Immature natural killer cell (primary cell): ENCODE data around the gene CHD9. TPM values are rescaled to one million over a fixed set of nuclear protein-coding genes. Genes with fewer than 3 reads are reported as not detected.

Experiments
- DNase-seq, 3 donors: peaks; one replicate each; pipeline ENCODE4 v3.0.0; 2022; ENCODE audit warnings: mixed read lengths in 1 of 3
- H3K27ac Mint-ChIP-seq, 6 donors: one replicate each; pipeline ENCODE4 v1.8.0; 2020; ENCODE audit warnings: mixed read lengths in 6 of 6, mild to moderate bottlenecking in 5 of 6, inconsistent platforms in 4 of 6, moderate library complexity in 3 of 6
- H3K27me3 Mint-ChIP-seq, 3 donors: one replicate each; pipeline ENCODE4 v1.8.0; 2020 to 2021; ENCODE audit warnings: low read depth in 3 of 3, mild to moderate bottlenecking in 3 of 3, mixed read lengths in 3 of 3, moderate library complexity in 3 of 3, inconsistent platforms in 1 of 3
- H3K36me3 Mint-ChIP-seq, 3 donors: one replicate each; pipeline ENCODE4 v1.8.0; 2020; ENCODE audit warnings: mixed read lengths in 3 of 3, inconsistent platforms in 2 of 3, mild to moderate bottlenecking in 2 of 3
- H3K4me1 Mint-ChIP-seq, 2 donors: one replicate each; pipeline ENCODE4 v1.8.0; 2020; ENCODE audit warnings: inconsistent platforms in 2 of 2, mild to moderate bottlenecking in 2 of 2, mixed read lengths in 2 of 2, moderate library complexity in 1 of 2
- H3K4me3 Mint-ChIP-seq, 5 donors: one replicate each; pipeline ENCODE4 v1.8.0; 2020; ENCODE audit warnings: mild to moderate bottlenecking in 5 of 5, mixed read lengths in 5 of 5, inconsistent platforms in 3 of 5, moderate library complexity in 3 of 5
- H3K9me3 Mint-ChIP-seq, 6 donors: one replicate each; pipeline ENCODE4 v1.8.0; 2020; ENCODE audit warnings: mild to moderate bottlenecking in 6 of 6, mixed read lengths in 6 of 6, inconsistent platforms in 4 of 6, moderate library complexity in 3 of 6
- polyA plus RNA-seq, 3 donors: library from polyadenylated mRNA; unstranded; fragments of 300-500 nt; fragmentation: Illumina TruSeq; gene quantifications; one replicate each; pipeline ENCODE4 v1.2.3, GENCODE V29; 2021

CHD9 gene
- polyA plus RNA-seq, 3 donors from 2014 or later: 47.1 to 68.6 (median 48.5) TPM

DNA sequence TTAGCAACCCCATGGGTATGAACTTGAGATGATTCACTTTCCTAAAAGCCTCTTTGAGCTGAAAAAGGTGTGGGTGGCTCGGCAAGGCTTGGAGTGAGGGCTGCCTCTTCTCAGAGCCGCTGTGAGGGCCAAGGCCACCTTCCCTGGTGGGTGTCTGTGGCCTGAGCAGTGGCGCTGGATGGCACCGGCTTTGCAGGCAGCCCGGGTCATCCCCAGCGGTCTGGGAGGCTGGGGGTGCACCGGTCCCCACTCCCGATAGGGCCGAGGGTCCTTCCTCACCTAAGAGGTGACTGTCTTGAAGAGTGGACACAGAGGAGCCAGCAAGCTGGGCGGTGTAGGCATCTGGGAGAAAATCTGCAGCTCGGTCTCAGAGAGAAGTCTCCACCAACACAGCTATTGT lies 300.3 kb downstream of the CHD9 start:
- no peak overlapping the region for H3K4me3 Mint-ChIP-seq
- H3K27ac Mint-ChIP-seq: peak overlapping the region in 1 of 6 donors; percentile 53
- no peaks in the 10 kb centered on the region for H3K9me3 Mint-ChIP-seq

GRCh38 chr16:53356478-53357207 lies 301.9 kb downstream of the CHD9 start:
- Mint-ChIP-seq H3K36me3 (no peaks in the 10 kb centered on the region), H3K4me3 (no peak overlapping the region), H3K27me3 (peaks cover 2 to 30% (median 5%) of the 10 kb centered on the region in 3 donors), H3K9me3 (no peaks in the 10 kb centered on the region), H3K27ac (no peak overlapping the region), H3K4me1 (no peaks in the 10 kb centered on the region)
- DNase-seq: no peak

More for the DNA sequence above, 300.3 kb downstream of the CHD9 start:
- H3K4me1 Mint-ChIP-seq: no peaks in the 10 kb centered on the region
- peaks cover 0 to 28% (median 3%) of the 10 kb centered on the region in 3 donors for H3K27me3 Mint-ChIP-seq
- DNase-seq: no peak
- no peaks in the 10 kb centered on the region for H3K36me3 Mint-ChIP-seq

DNA sequence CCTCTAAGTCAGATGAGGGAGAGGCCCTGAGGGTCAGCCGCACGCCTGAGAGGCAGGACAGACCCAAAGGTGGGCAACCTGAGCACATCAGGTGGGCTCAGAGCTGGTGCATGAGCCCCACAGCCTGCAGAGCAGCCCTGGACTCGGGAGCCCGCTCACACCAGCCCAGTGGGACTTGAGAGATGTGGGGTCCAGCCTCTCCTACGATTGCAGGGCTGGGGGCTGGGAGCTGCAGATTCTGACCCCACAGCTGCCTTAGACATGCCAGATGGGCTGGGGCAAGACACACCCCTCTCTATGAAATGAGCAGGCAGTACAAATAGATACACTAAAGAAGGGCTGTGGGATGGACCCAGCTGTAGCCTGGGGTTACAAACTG lies 302.4 kb downstream of the CHD9 start:
- peaks cover 5 to 27% (median 5%) of the 10 kb centered on the region in 3 donors for H3K27me3 Mint-ChIP-seq
- H3K36me3 Mint-ChIP-seq: no peaks in the 10 kb centered on the region
- H3K27ac Mint-ChIP-seq: no peak overlapping the region
- H3K4me3 Mint-ChIP-seq: no peak overlapping the region
- H3K4me1 Mint-ChIP-seq: no peaks in the 10 kb centered on the region
- no peaks in the 10 kb centered on the region for H3K9me3 Mint-ChIP-seq
- DNase-seq: no peak

DNA sequence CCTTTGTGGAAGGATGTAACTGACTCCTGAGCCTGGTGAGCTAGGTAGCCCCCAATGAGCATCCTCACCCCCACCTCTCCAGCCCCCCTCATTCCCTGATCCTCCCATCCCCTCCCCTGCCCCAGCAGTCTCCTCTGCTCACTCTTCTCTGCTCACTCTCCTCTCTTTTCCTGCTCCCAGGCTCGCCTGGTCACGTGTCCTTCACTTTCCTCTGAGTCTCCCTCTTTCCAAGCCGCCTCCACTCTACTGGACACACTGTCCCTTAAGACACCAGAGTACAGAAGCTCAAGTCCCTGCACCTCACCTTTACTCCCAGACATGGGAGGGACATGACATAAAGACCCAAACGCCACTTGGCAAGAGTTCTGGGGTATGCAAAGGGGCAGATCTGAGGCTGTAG lies 303.2 kb downstream of the CHD9 start:
- no peaks in the 10 kb centered on the region for H3K36me3 Mint-ChIP-seq
- peaks cover 5 to 26% (median 6%) of the 10 kb centered on the region in 3 donors for H3K27me3 Mint-ChIP-seq
- no peaks in the 10 kb centered on the region for H3K9me3 Mint-ChIP-seq
- no peak overlapping the region for H3K27ac Mint-ChIP-seq
- no peaks in the 10 kb centered on the region for H3K4me1 Mint-ChIP-seq
- DNase-seq: no peak
- H3K4me3 Mint-ChIP-seq: no peak overlapping the region

GRCh38 chr16:53358884-53359283 lies 304.1 kb downstream of the CHD9 start:
- Mint-ChIP-seq H3K27me3 (peaks cover 5 to 26% (median 6%) of the 10 kb centered on the region in 3 donors), H3K9me3 (no peaks in the 10 kb centered on the region)

DNA sequence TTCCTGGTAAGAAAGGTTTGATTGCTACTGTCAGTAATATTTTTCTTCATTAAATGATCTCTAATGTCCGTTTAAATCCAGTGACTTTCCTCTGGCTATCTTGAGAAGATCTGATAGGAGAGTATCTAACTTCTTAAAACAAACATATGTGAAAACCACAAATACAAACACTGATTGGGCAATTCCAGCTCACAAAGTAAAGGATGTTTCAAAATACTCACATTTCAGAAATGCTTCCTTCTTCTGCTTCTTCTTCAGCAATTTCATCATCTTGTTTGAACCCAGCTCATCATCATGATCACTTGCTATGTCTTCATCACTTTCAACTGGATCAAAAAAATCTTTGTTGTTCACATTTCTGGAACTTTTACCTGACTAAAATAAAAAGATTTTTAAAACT lies 315.1 kb downstream of the CHD9 start:
- Mint-ChIP-seq H3K27ac (no peak overlapping the region), H3K27me3 (peaks cover 3 to 6% (median 6%) of the 10 kb centered on the region in 3 donors), H3K9me3 (no peaks in the 10 kb centered on the region), H3K4me3 (no peak overlapping the region), H3K36me3 (no peaks in the 10 kb centered on the region), H3K4me1 (peaks cover 0 to 6% of the 10 kb centered on the region in 2 donors)
- DNase-seq: no peak

More at GRCh38 chr16:53358884-53359283, 304.1 kb downstream of the CHD9 start:
- H3K4me3 Mint-ChIP-seq: no peak overlapping the region
- H3K4me1 Mint-ChIP-seq: no peaks in the 10 kb centered on the region
- peak overlapping the region in 1 of 6 donors; percentile 40 for H3K27ac Mint-ChIP-seq
- H3K36me3 Mint-ChIP-seq: no peaks in the 10 kb centered on the region
- no peak for DNase-seq

GRCh38 chr16:53370827-53371226 lies 316.0 kb downstream of the CHD9 start:
- Mint-ChIP-seq H3K27me3 (peaks cover 3 to 6% (median 6%) of the 10 kb centered on the region in 3 donors), H3K4me3 (no peak overlapping the region), H3K36me3 (no peaks in the 10 kb centered on the region), H3K27ac (no peak overlapping the region), H3K4me1 (peaks cover 0 to 6% of the 10 kb centered on the region in 2 donors), H3K9me3 (no peaks in the 10 kb centered on the region)
- DNase-seq: no peak

DNA sequence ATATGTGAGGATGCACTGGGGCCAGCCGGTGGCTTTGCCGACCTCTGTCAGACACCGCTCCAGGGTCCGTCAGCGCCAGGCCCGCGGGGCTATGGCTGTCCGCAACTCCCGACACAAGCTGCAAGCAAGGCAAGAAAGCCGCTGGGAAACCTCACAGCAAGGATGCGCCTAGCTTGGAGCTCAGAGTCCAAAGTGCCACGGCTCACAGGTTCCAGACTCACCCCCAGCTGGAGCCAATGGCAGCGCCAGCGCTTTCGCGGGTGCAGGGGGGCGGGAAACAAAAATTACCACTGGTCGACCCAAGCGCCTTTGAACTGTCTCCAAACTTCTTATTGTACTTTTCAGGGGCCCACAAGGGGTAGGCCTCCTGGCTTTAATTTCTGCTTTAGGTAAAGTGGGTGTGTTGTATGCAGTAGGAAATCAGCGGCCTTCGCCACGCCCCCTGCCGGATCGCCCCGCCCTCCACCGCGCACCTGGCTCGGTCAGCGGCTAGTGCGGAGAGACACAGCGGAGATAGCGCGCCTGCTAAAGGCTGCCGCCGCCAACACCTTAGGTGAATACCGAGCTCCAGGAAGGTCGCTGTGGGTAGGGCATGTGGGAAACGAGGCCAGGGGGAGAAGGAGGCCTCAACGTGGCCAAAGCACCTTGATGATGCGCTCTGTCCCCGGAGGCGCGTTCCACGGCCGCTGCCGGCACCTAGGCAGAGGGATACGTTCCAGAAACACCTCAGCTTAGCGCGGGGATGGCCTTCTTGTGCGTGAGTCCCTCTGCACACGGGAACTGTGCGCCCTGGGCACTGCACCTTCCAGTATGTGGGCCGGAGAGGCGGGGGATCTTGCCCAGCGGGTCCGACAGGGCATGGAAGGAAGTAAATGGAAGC lies 318.4 kb downstream of the CHD9 start:
- peaks cover 0 to 5% (median 0%) of the 10 kb centered on the region in 3 donors for H3K36me3 Mint-ChIP-seq
- H3K4me1 Mint-ChIP-seq: peaks cover 0 to 6% of the 10 kb centered on the region in 2 donors
- peak; percentile 34 to 51 (median 39) for DNase-seq
- H3K4me3 Mint-ChIP-seq: no peak overlapping the region
- H3K27me3 Mint-ChIP-seq: peaks cover 3 to 6% (median 6%) of the 10 kb centered on the region in 3 donors
- H3K9me3 Mint-ChIP-seq: no peaks in the 10 kb centered on the region
- peak overlapping the region in 1 of 6 donors; percentile 42 for H3K27ac Mint-ChIP-seq

DNA sequence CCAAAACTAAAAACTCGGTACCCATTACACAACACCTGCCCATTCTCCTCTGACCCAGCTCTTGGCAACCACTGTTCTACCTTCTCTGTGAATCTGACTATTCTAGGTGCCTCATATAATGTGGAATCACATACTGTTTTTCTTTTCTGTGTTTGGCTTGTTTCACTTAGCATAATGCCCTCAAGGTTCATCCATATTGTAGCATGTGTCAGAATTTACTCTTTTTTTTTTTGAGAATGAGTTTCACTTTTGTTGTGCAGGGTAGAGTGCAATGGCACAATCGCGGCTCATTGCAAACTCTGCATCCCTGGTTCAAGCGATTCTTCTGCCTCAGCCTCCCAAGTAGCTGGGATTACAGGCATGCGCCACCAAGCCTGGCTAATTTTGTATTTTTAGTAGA lies 320.0 kb downstream of the CHD9 start:
- Mint-ChIP-seq H3K9me3 (no peaks in the 10 kb centered on the region), H3K36me3 (peaks cover 0 to 5% (median 0%) of the 10 kb centered on the region in 3 donors), H3K4me3 (peak overlapping the region in 3 of 5 donors; percentile 2 to 43 (median 15)), H3K27me3 (peaks cover 0 to 6% (median 3%) of the 10 kb centered on the region in 3 donors), H3K27ac (peak overlapping the region in 1 of 6 donors; percentile 34), H3K4me1 (peaks cover 0 to 6% of the 10 kb centered on the region in 2 donors)
- no peak for DNase-seq

DNA sequence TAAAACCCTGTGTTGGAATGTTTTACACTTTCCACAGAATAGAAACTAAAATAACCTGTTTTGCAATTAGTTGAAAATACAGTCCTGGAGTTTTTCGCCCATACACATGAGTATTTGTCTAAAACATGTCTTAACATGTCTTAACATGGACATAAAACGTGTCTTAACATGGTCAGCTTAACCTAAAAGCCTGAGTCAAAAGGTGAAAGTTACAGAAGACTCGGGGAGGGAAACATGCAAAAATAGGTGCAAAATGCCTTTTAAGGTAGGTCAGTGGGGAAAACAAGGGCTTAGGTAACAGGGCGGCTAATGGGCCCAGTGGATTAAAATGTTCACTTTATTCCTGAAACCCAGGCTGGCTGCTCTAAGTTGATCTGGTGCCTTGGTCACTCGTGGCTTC lies 323.3 kb downstream of the CHD9 start:
- Mint-ChIP-seq H3K4me3 (no peak overlapping the region), H3K36me3 (peaks cover 0 to 8% (median 0%) of the 10 kb centered on the region in 3 donors), H3K4me1 (peaks cover 0 to 6% of the 10 kb centered on the region in 2 donors), H3K9me3 (peaks cover 0 to 5% (median 1%) of the 10 kb centered on the region in 6 donors), H3K27ac (no peak overlapping the region), H3K27me3 (peaks cover 2 to 8% (median 5%) of the 10 kb centered on the region in 3 donors)
- no peak for DNase-seq

Other genes starting within 250 kb of the CHD9 start
- not detected for gene CHD9NB, start 2.1 kb upstream of the CHD9 start, polyA plus RNA-seq